Measurements from ENCODE around the gene PCDHA9. TPM values are rescaled to one million over a fixed set of nuclear protein-coding genes. Genes with fewer than 3 reads are reported as not detected.
"Not testable (repeated sequence)": the region's sequence is repeated elsewhere in the genome, so short reads cannot be mapped to it uniquely, and the experiment has no call there.

PCDHA9 gene
- total RNA-seq, 4 donors from 2014 or later: 0.83 TPM; not detected in 3

DNA sequence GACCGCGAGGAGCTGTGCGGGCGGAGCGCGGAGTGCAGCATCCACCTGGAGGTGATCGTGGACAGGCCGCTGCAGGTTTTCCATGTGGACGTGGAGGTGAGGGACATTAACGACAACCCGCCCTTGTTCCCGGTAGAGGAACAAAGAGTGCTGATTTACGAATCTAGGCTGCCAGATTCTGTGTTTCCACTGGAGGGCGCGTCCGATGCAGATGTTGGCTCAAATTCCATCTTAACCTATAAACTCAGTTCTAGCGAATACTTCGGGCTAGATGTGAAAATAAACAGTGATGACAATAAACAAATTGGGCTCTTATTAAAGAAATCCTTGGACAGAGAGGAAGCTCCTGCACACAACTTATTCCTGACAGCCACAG lies 19.8 kb upstream of the PCDHA9 start:
- Histone ChIP-seq H3K9me3 (peaks cover 0 to 29% (median 5%) of the 10 kb centered on the region in 4 donors), H3K27ac (no peak overlapping the region), H3K36me3 (no peaks in the 10 kb centered on the region), H3K4me3 (no peak overlapping the region), H3K4me1 (no peaks in the 10 kb centered on the region), H3K27me3 (no peaks in the 10 kb centered on the region)
- no peak for TF ChIP-seq POLR2A (IDR thresholded peaks at IDR 0.05)
- DNase-seq: no peak

- not testable (repeated sequence) for DNase-seq
Measured at GRCh38 chr5:140829511-140830501, 18.4 kb upstream of the PCDHA9 start.

DNA sequence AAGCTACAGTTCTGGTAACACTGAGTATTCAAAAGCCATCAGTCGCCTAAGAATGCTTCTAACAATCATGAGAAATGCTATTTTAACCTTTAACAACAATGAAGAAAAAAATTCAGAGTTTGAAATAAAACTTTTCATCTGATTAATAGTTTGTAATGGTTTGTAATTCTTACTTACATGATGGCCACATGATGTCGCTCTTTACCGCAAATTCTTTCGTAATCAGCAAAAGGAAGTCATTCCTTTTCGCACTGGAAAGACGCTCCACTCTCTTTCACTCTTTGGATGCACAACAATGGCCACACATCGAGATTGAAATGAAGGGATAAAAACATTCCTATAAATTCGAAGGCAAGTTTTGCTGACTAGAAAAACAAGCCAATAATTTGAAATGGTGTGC lies 14.2 kb upstream of the PCDHA9 start, which contains the start of gene PCDHA7:
PCDHA7 (plus strand) TSS at position 277 of the 400 bp plus-strand sequence; CDS start at position 392, 115 bp downstream.
- Histone ChIP-seq H3K27ac (no peak within 1 kb of the TSS), H3K4me1 (no peaks in the 10 kb centered on the region), H3K36me3 (no peaks in the 10 kb centered on the region), H3K4me3 (peak within 1 kb of the TSS in 2 of 4 donors; percentile 6 to 23), H3K27me3 (no peaks in the 10 kb centered on the region), H3K9me3 (peaks cover 0 to 34% (median 12%) of the 10 kb centered on the region in 4 donors)
- TF ChIP-seq POLR2A (IDR thresholded peaks at IDR 0.05) (no peak), CTCF (IDR thresholded peaks at IDR 0.05) (no peak)
- no peak for DNase-seq

More at GRCh38 chr5:140829511-140830501, 18.4 kb upstream of the PCDHA9 start:
- H3K27me3 ChIP-seq, H3K4me1 ChIP-seq, H3K27ac ChIP-seq, H3K4me3 ChIP-seq, H3K36me3 ChIP-seq: not testable (repeated sequence)
- peaks cover 0 to 31% (median 8%) of the 10 kb centered on the region in 4 donors for H3K9me3 ChIP-seq

DNA sequence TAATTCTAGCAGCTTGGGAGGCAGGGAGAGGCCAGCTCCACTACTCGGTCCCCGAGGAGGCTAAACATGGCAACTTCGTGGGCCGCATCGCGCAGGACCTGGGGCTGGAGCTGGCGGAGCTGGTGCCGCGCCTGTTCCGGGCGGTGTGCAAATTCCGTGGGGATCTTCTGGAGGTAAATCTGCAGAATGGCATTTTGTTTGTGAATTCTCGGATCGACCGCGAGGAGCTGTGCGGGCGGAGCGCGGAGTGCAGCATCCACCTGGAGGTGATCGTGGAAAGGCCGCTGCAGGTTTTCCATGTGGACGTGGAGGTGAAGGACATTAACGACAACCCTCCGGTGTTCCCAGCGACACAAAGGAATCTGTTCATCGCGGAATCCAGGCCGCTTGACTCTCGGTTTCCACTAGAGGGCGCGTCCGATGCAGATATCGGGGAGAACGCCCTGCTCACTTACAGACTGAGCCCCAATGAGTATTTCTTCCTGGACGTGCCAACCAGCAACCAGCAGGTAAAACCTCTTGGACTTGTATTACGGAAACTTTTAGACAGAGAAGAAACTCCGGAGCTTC lies 13.7 kb upstream of the PCDHA9 start:
- not testable (repeated sequence) for H3K4me1 ChIP-seq, H3K36me3 ChIP-seq, DNase-seq, H3K27ac ChIP-seq, H3K27me3 ChIP-seq
- H3K4me3 ChIP-seq: peak overlapping the region in 2 of 4 donors; percentile 6 to 23
- peaks cover 0 to 31% (median 9%) of the 10 kb centered on the region in 4 donors for H3K9me3 ChIP-seq

DNA sequence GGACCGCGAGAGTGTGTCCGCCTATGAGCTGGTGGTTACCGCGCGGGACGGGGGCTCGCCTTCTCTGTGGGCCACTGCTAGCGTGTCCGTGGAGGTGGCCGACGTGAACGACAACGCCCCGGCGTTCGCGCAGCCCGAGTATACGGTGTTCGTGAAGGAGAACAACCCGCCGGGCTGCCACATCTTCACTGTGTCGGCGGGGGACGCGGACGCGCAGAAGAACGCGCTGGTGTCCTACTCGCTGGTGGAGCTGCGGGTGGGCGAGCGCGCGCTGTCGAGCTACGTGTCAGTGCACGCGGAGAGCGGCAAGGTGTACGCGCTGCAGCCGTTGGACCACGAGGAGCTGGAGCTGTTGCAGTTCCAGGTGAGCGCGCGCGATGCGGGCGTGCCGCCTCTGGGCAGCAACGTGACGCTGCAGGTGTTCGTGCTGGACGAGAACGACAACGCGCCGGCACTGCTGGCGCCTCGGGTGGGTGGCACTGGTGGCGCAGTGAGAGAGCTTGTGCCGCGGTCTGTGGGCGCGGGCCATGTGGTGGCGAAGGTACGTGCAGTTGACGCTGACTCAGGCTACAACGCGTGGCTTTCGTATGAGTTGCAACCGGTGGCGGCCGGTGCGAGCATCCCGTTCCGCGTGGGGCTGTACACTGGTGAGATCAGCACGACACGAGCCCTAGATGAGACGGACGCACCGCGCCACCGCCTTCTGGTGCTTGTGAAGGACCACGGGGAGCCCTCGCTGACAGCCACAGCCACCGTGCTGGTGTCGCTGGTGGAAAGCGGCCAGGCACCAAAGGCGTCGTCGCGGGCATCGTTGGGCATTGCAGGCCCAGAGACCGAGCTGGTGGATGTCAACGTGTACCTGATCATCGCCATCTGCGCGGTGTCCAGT lies 12.3 kb upstream of the PCDHA9 start:
- no peaks in the 10 kb centered on the region for H3K27me3 ChIP-seq
- DNase-seq: no peak
- H3K36me3 ChIP-seq: no peaks in the 10 kb centered on the region
- no peak overlapping the region for H3K27ac ChIP-seq
- H3K4me3 ChIP-seq: no peak overlapping the region
- no peaks in the 10 kb centered on the region for H3K4me1 ChIP-seq
- peaks cover 0 to 23% (median 7%) of the 10 kb centered on the region in 4 donors for H3K9me3 ChIP-seq
- no peak for TF ChIP-seq POLR2A (IDR thresholded peaks at IDR 0.05)
- no peak for TF ChIP-seq CTCF (IDR thresholded peaks at IDR 0.05)

DNA sequence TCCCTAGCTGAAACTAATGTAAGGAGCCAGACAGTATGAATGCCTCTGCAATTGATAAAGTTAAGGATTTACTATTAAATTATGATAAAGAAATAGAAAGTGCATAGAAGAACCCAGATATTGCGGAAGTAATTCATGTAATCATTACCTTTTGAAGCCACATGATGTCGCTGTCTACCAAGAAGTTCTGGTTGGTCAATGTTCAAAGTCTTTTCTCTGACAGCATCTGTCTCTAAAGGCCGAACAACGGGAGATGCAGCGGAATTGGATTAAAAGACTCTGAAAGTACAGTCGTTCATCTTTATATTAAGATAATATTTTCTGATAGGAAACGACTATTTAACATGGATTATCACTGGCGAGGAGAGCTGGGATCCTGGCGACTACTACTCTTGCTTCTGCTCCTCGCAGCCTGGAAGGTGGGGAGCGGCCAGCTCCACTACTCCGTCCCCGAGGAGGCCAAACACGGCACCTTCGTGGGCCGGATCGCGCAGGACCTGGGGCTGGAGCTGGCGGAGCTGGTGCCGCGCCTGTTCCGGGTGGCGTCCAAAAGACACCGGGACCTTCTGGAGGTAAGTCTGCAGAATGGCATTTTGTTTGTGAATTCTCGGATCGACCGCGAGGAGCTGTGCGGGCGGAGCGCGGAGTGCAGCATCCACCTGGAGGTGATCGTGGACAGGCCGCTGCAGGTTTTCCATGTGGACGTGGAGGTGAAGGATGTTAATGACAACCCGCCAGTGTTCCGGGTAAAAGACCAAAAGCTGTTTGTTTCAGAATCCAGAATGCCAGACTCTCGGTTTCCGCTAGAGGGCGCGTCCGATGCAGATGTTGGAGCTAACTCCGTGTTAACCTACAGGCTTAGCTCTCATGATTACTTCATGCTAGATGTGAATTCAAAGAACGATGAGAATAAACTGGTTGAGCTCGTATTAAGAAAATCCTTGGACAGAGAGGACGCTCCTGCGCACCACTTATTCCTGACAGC lies 6.9 kb upstream of the PCDHA9 start, which contains the start of gene PCDHA8:
PCDHA8 (plus strand) TSS at position 210 of the 985 bp plus-strand sequence; CDS start at position 345, 135 bp downstream.
- no peak for DNase-seq
- H3K27ac ChIP-seq: no peak within 1 kb of the TSS
- no peaks in the 10 kb centered on the region for H3K4me1 ChIP-seq
- peaks cover 0 to 16% (median 3%) of the 10 kb centered on the region in 4 donors for H3K9me3 ChIP-seq
- no peaks in the 10 kb centered on the region for H3K27me3 ChIP-seq
- no peaks in the 10 kb centered on the region for H3K36me3 ChIP-seq
- no peak within 1 kb of the TSS for H3K4me3 ChIP-seq
- TF ChIP-seq POLR2A (IDR thresholded peaks at IDR 0.05) (no peak), CTCF (IDR thresholded peaks at IDR 0.05) (no peak)
